Uterus (tissue), 4 donors: Measurements from ENCODE around the gene PEX6. TPM values are rescaled to one million over a fixed set of nuclear protein-coding genes. Genes with fewer than 3 reads are reported as not detected.

Source experiments
- DNase-seq, 2 donors: peaks; one replicate each; pipeline ENCODE4 v3.0.0-alpha.2; 2019 to 2020
- H3K27ac ChIP-seq, 2 donors: fragments of 200-600 bp; sonication (generic); 1 replicate in 1 of 2; 2 replicates in 1 of 2; pipeline ENCODE4 v1.5.1; 2016 to 2018
- H3K27me3 ChIP-seq, 2 donors: fragments of 200-600 bp; sonication (generic); one replicate each; pipeline ENCODE4 v1.5.1; 2018 to 2019; ENCODE audit warnings: control low read depth in 1 of 2
- H3K36me3 ChIP-seq, 2 donors: fragments of 200-600 bp; sonication (generic); one replicate each; pipeline ENCODE4 v1.5.1; 2019; ENCODE audit warnings: control low read depth in 1 of 2
- H3K4me1 ChIP-seq, 2 donors: fragments of 200-600 bp; sonication (generic); one replicate each; pipeline ENCODE4 v1.5.1; 2018 to 2019; ENCODE audit warnings: control low read depth in 1 of 2
- H3K4me3 ChIP-seq, 2 donors: fragments of 200-600 bp; sonication (generic); 1 replicate in 1 of 2; 2 replicates in 1 of 2; pipeline ENCODE4 v1.5.1; 2018 to 2019; ENCODE audit warnings: mild to moderate bottlenecking in 1 of 2
- H3K9me3 ChIP-seq, 2 donors: fragments of 200-600 bp; sonication (generic); one replicate each; pipeline ENCODE4 v1.5.1; 2019; ENCODE audit warnings: control low read depth in 1 of 2
- POLR2A ChIP-seq, 2 donors: fragments of 450-650 bp; IDR thresholded peaks; one replicate each; pipeline ENCODE4 v1.6.1; 2016; ENCODE audit warnings: antibody characterized with exemption in 2 of 2, mild to moderate bottlenecking in 1 of 2, moderate library complexity in 1 of 2
- intact Hi-C: fragments of 100-400 bp; cut with DNase I; formaldehyde crosslinking; loops from one replicate; pipeline ENCODE4 v1.15.1; 2023; ENCODE audit warnings: low total_unique reads
- total RNA-seq, 4 donors: library from RNA; depleted of rRNA in 3 of 4; stranded (reverse); fragments of >200 nt in 3 of 4; gene quantifications; one replicate each; pipeline versions ENCODE4 v1.1.0 to v1.2.4, GENCODE V29; 2014 to 2023
- TF ChIP-seq, protein P1 (sequence below), 4 experiments: fragments of 200-600 bp in 2 of 4; fragments of 450-650 bp in 2 of 4; sonication (generic) in 2 of 4; IDR thresholded peaks; one replicate each; pipeline ENCODE4 v1.5.1; 2016 to 2019; ENCODE audit warnings: antibody characterized with exemption in 4 of 4, mild to moderate bottlenecking in 2 of 4, moderate library complexity in 1 of 4
- donor health status: DM: yes; HTN: yes; CAD: no.

Gene PEX6
- total RNA-seq, 4 donors from 2014 or later = 19.2 to 38.2 (median 23.1) TPM

DNA sequence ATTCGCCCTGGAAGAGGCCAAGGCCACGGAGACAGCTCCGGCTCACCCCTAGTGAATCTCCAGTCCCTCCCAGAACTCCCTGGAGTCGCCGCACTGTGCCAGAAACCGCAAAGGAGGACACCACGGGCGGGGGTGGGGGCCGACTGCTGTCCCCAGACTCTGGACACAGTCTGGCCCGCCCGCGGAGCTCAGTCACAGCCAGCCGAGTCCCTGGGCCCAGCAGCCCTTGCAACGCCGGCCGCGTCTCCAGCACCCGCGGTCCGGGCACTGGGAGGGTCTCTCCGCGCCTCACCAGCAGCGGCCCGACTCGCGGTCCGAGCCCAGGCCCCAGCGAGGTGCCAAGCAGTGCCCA, 518 bp downstream of the PEX6 start:
- peak overlapping the region; percentile 65 to 92 for H3K4me3 ChIP-seq
- H3K4me1 ChIP-seq = peaks cover 0 to 7% of the 10 kb centered on the region in 2 donors
- TF ChIP-seq POLR2A (IDR thresholded peaks at IDR 0.05) = no peak
- TF ChIP-seq, protein P1, sequence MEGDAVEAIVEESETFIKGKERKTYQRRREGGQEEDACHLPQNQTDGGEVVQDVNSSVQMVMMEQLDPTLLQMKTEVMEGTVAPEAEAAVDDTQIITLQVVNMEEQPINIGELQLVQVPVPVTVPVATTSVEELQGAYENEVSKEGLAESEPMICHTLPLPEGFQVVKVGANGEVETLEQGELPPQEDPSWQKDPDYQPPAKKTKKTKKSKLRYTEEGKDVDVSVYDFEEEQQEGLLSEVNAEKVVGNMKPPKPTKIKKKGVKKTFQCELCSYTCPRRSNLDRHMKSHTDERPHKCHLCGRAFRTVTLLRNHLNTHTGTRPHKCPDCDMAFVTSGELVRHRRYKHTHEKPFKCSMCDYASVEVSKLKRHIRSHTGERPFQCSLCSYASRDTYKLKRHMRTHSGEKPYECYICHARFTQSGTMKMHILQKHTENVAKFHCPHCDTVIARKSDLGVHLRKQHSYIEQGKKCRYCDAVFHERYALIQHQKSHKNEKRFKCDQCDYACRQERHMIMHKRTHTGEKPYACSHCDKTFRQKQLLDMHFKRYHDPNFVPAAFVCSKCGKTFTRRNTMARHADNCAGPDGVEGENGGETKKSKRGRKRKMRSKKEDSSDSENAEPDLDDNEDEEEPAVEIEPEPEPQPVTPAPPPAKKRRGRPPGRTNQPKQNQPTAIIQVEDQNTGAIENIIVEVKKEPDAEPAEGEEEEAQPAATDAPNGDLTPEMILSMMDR (IDR thresholded peaks at IDR 0.05) = no peak
- DNase-seq = peak in 1 of 2 donors; percentile 27
- intact Hi-C loops = no loop called here
- H3K9me3 ChIP-seq = no peaks in the 10 kb centered on the region
- no peaks in the 10 kb centered on the region for H3K27me3 ChIP-seq
- H3K36me3 ChIP-seq = no peaks in the 10 kb centered on the region
- peak overlapping the region; percentile 83 to 87 for H3K27ac ChIP-seq

DNA sequence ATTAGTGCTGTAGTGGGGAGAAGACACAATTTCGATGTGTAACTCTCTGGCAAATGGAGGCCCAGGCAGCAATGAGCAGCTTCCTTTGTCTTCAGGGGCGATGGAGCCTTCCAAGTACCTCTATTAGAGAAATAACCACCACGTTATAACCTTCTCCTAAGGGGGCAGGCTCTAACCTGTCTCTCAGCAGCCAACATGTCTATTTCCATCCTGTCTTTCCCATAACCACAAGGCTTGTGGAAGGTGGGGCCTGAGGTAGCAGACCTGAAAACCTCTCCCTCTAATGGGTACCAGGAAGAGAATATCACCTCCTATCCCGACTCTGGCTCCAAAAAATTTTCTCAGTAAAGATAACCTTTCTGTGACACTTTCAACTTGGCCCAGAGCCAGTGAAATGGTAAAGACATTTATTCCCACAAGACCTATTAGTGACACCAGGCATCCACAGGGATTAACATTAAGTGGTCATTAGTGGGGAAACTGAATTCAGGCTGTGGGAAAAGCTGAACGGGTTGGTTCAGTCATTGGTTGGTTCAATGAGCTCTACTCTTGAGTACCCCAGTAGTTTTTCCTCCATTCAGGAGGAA, 4.0 kb downstream of the PEX6 start:
- no peak for DNase-seq
- Histone ChIP-seq H3K9me3 (no peaks in the 10 kb centered on the region), H3K4me1 (peaks cover 0 to 7% of the 10 kb centered on the region in 2 donors), H3K4me3 (no peak overlapping the region), H3K36me3 (no peaks in the 10 kb centered on the region), H3K27ac (no peak overlapping the region), H3K27me3 (no peaks in the 10 kb centered on the region)
- intact Hi-C loops = no loop called here
- TF ChIP-seq, protein P1 (IDR thresholded peaks at IDR 0.05) = no peak
- no peak for TF ChIP-seq POLR2A (IDR thresholded peaks at IDR 0.05)

DNA sequence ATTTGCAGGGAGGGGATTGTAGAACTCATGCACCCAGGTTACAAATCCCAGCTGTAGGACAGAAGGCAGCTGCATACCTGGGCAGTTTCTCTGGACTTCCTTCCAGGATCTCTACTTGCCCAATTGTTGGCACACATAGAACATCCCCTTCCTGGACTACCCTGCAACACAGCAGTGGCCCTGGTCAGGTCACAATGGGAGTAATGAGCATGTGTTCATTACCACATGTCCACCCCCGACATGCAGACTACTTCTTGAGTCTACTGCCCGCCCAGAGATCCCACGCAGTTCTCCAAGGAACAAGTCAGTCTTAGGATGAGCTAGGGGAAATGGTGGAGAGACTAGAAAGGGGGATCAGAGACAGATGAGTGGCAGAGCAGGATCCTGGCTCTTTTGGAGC, 5.1 kb downstream of the PEX6 start:
- Histone ChIP-seq H3K36me3 (no peaks in the 10 kb centered on the region), H3K4me3 (no peak overlapping the region), H3K4me1 (peaks cover 0 to 7% of the 10 kb centered on the region in 2 donors), H3K27ac (no peak overlapping the region), H3K9me3 (no peaks in the 10 kb centered on the region), H3K27me3 (no peaks in the 10 kb centered on the region)
- DNase-seq = no peak
- no peak for TF ChIP-seq POLR2A (IDR thresholded peaks at IDR 0.05)
- TF ChIP-seq, protein P1 (IDR thresholded peaks at IDR 0.05) = no peak
- intact Hi-C loops = no loop called here

DNA sequence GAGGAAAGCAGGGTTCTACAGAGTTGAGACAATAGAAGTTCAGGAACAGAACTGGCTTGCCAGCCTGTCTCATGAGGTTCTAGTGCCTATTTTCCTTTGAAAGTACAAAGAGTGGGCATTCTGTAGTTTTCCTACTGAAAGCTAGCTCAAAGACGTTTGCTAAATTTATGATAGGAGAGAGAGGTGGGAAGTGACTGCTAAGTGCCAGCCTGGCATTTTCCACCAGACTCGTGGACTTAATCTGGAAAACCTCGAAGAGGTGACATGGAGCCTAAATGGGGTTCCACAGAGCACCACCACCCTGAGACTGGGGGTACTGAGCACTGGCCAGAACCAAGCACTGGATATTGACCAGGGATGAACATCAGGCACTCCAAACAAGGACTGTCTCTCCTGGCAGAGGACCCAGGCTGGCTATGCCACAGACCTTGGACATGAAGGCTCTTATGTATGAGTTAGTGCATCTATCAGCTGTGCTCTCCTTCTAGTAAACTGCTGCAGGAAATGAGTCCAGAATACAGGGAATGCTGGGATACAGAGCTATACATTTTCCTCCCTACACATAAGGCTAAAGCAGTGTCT, 7.1 kb downstream of the PEX6 start:
- H3K9me3 ChIP-seq = no peaks in the 10 kb centered on the region
- no peak for DNase-seq
- H3K4me3 ChIP-seq = no peak overlapping the region
- no peak overlapping the region for H3K27ac ChIP-seq
- TF ChIP-seq, protein P1 (IDR thresholded peaks at IDR 0.05) = no peak
- no peak for TF ChIP-seq POLR2A (IDR thresholded peaks at IDR 0.05)
- H3K4me1 ChIP-seq = no peaks in the 10 kb centered on the region
- H3K36me3 ChIP-seq = no peaks in the 10 kb centered on the region
- intact Hi-C loops = no loop called here
- no peaks in the 10 kb centered on the region for H3K27me3 ChIP-seq

DNA sequence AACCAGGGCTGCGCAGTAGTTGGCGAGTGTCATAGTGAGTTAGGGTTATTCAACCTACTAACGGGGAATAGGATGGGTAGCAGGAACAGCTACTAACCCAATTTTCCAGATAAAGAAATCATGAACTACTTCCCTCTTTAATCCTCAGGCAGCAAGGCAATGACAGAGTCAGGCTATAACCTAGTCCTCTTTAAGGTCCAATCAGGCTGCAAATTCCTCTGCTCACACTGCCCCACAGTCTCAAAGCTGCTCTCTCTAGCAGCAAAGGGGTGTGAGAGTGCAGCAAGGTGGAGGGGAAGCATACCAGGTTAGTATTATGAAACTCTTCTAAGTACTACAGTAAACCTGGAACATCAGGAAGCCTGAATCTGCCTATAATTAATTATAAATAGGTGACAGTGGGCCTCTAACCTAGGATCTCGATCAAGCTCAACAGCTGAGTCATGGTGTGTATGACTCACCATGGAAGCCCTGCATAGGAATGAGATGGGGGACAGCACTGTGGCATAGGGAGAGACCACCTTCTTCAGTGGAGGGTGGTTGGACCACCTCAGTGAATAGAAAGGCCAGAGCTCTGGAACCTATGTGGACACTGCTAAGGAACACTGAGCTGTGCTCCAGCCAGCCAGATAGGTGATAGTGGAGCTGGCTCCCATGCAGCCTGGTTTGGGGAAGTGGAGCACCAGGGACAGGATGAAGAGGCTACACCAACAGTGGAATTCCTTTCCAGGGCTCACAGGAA, 7.9 kb downstream of the PEX6 start:
- no peak overlapping the region for H3K4me3 ChIP-seq
- no peaks in the 10 kb centered on the region for H3K9me3 ChIP-seq
- TF ChIP-seq POLR2A (IDR thresholded peaks at IDR 0.05) = no peak
- TF ChIP-seq, protein P1 (IDR thresholded peaks at IDR 0.05) = no peak
- no peaks in the 10 kb centered on the region for H3K36me3 ChIP-seq
- no peaks in the 10 kb centered on the region for H3K4me1 ChIP-seq
- no peak overlapping the region for H3K27ac ChIP-seq
- intact Hi-C loops = no loop called here
- no peak for DNase-seq
- H3K27me3 ChIP-seq = no peaks in the 10 kb centered on the region
